ENCODE results near the gene POLR2J3.
"Not testable (repeated sequence)": the region's sequence is repeated elsewhere in the genome, so short reads cannot be mapped to it uniquely, and the experiment has no call there.

POLR2J3 gene

DNA sequence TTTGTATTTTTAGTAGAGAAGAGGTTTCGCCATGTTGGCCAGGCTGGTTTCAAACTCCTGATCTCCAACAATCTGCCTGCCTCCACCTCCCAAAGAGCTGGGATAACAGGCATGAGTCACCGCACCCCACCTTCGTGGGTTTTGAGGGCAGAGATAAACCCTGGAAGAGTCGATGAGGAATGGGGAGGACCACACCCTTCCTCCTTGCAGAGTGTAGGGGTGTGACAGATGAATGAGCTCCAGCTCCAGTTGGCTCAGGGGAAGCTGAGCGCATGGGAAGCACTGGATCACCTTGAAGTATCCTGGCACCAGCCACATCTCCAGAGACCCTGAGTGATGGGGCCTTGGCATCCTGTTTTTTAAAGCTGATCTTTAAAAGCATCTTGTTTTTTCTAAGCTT is 11.1 kb upstream of the POLR2J3 start:
- not testable (repeated sequence) for DNase-seq (ENCODE audit: low read depth in 2 of 2)

DNA sequence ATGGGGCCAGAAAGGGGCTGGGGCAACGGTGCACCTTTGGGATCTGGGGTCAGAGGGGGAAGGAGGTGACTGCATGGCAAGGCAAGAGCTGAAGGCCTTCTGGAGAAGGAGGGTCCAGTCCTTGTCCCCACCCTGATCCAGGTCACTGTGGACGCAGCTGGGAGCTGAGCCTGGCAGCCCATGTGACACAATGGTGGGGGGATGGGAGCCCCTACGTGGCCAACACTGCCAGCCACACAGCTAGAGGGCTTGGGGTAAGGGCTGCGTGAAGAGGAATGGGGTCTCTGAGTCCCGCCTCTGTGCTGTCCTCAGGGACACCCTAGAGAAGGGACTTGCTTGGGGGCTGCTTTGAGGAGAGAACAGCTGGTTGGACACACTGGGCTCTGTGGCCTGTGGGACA is 9.3 kb upstream of the POLR2J3 start:
- DNase-seq (ENCODE audit: low read depth in 2 of 2), result not testable (repeated sequence)

DNA sequence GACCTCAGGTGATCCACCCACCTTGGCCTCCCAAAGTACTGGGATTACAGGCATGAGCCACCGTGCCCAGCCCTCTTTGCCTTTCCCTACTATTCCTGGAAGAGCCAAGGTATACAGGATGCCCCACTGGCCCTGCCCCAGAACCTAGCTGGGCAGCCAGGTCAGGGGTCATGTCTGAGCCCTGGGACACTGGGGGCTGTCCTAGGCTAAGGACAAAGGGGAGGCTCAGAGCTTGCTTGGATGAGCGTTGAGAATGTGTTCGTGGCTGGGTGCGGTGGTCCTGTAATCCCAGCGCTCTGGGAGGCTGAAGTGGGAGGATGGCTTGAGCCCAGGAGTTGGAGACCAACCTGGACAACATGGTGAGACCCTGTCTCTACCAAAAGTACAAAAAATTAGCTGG is 6.1 kb upstream of the POLR2J3 start:
- not testable (repeated sequence) for DNase-seq (ENCODE audit: low read depth in 2 of 2)

DNA sequence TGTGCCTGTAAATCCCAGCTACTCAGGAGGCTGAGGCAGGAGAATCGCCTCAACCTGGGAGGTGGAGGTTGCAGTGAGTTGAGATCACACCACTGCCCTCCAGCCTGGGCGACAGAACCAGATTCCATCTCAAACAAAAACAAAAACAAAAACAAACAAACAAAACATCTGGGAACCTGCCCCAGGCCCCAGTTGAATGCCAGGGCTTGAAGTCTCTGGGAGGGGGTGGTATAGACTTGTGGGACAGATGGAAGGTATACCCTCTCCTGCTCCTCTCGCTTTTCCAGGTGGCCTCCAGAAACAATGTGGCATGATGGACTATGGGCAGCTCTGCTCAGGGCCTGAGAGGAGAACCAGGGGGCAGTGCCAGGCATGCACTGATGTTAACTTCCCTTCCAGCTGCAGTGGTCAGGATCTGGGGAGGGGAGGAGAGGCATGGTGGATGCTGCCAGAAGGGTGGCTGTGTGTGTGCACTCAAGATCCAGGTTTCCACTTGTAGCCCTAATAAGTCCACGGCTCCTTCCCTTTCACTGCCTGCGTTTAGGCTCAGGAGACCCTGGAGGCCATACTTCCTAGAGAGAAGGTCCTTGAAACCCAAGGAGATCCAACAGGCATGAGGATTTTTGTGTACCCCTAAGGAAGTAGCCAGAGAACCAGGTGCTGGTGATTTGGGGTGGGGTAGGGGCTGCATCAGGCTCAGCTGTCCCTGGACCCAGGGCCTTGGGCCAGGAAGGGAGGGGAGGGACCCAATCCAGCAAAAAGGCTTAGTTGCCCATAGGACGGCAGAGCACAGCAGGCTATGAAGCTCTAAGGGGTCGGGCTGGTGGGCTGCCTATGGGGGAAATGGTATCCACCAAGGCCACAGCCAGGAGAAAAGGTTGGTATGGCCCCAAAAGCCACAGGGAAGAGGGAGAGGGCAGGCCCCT is 5.2 kb upstream of the POLR2J3 start:
- not testable (repeated sequence) for DNase-seq (ENCODE audit: low read depth in 2 of 2)

- DNase-seq (ENCODE audit: low read depth in 2 of 2), result not testable (repeated sequence)
Observed at GRCh38 chr7:102576363-102576762, 4.0 kb upstream of the POLR2J3 start.

DNA sequence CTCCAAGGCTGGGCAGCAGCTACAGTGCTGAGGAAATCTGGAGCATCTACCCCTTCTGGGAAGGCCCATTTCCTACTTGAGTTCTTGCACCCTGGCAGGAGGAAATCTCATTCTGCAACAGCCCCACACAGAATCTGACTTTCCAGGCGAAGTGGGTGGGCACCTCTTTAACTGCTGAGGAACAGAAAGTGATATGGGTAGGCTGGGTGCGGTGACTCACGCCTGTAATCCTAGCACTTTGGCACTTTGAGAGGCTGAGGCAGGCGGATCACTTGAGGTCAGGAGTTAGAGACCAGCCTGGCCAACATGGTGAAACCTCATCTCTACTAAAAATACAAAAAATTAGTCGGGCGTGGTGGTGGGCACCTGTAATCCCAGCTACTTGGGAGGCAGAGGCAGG is 2.2 kb upstream of the POLR2J3 start:
- not testable (repeated sequence) for DNase-seq (ENCODE audit: low read depth in 2 of 2)

DNA sequence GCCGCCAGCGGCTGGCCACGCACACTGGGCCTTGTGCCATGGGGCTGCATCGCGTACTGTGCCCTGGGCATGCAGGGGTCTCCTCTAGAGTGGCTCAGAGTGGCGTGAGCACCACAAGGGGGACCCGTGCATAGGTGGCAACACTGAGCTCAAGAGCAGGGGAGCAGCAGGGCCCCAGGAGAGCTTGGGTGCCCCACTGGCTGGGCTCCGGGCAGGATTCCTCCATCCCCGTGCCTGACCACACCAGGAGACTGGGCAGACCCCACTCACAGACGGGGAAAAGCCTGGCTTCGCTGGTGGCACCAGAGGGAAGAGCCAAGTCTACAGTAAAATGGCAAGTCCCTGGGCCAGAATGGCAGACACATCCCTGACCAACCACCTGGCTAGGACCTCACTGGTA is 3.8 kb downstream of the POLR2J3 start:
- DNase-seq (ENCODE audit: low read depth in 2 of 2), result not testable (repeated sequence)

GRCh38 chr7:102550808-102551422 is 21.5 kb downstream of the POLR2J3 start, which contains the start of gene SPDYE2:
TSS of gene SPDYE2 (plus strand) at chr7:102551226. CDS start at chr7:102553256, 2,030 bp downstream.
- not testable (repeated sequence) for DNase-seq (ENCODE audit: low read depth in 2 of 2)

DNA sequence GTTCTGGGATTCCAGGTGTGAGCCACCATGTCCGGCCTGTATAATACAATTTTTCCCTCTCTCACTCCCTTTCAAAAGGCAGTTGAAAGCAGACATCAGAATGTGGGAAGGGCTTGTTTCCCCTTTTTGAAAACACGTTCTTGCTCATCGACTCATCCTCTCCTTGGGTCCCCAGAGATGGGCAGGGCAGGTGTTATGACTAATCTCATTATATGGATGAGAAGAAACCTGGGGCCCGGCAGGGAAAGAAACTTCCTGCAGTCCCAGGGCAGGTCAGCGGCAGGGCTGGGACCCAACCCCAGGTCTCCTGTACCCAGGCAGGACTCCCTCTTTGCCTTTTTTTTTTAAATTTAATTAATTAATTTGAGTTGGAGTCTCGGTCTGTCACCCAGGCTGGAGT is 26.0 kb downstream of the POLR2J3 start:
- DNase-seq (ENCODE audit: low read depth in 2 of 2), result not testable (repeated sequence)

DNA sequence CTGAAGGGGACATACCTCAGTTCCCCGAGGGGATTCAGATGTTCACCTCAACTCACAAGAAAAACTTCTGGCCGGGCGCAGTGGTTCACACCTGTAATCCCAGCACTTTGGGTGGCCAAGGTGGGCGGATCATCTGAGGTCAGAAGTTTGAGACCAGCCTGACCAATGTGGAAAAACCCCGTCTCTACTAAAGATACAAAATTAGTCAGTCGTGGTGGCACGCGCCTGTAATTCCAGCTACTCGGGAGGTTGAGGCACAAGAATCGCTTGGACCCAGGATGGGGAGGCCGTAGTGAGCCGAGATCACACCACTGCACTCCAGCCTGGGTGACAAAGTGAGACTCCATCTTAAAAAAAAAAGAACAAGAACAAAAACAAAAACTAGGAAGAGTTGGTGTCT is 27.1 kb downstream of the POLR2J3 start:
- not testable (repeated sequence) for DNase-seq (ENCODE audit: low read depth in 2 of 2)

DNA sequence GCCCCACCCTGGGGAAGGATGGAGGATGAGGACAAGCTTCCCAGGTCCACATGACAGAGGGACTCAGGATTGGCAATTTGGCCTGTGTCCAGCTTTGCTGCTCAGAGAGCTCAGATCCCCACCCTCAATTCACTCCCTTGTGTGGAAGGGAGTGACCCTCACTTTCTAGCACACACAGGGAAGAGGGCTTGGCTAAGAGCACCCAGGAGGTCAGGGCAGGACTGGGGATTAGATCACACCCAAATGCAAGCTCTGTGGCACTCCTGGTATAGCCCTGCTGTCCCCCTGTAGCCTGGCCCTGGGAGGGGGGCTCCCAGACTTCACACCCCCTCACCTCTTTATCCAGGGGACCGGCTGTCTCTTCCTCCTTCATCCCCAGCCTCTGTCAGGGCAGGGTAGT is 28.0 kb downstream of the POLR2J3 start:
- DNase-seq (ENCODE audit: low read depth in 2 of 2), result not testable (repeated sequence)

DNA sequence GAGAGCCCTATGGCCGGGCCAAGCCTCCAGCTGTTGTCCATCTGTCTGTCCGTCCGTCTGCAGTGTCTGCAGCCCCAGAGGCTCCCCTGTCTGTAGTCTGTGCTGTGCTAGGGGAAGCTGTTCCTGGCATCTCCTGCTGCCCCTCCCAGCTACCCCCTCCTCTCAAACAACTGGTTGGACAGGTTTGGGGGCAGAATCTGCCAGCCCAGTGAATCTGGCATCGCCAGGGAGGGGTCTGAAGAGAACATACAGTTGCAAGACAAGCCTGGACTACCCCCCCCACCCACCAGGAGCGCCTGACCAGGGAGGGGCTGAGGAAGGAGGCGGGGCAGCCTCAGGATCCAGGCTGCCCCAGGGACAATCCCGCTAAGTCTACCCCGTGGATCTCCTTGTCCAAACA is 28.8 kb downstream of the POLR2J3 start, which contains the start of gene UPK3BL2:
Gene UPK3BL2 (minus strand): TSS at position 101 of the 400 bp plus-strand sequence. CDS start 60 bp downstream, at position 41.
- not testable (repeated sequence) for DNase-seq (ENCODE audit: low read depth in 2 of 2)

- not testable (repeated sequence) for DNase-seq (ENCODE audit: low read depth in 2 of 2)
Observed at GRCh38 chr7:102542771-102543170, 29.6 kb downstream of the POLR2J3 start.

DNA sequence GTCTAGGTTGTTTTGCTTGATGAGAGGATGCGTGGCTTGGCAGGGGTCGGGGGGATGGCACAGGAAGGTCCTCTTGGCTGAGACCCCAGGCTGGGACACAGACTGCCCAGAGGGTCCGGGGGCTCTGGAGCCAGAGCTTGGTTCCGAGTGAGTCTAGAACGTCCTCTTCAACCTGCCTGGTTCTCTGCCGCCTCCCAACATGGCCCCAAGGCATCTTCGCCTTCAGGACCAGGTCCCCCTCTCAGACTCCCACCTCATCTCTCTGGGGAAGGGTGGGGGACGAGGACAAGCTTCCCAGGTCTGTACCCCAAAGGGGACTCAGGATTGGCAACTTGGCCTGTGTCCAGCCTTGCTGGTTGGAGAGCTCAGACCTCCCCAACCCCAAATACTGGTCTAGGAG is 30.3 kb downstream of the POLR2J3 start:
- not testable (repeated sequence) for DNase-seq (ENCODE audit: low read depth in 2 of 2)

DNA sequence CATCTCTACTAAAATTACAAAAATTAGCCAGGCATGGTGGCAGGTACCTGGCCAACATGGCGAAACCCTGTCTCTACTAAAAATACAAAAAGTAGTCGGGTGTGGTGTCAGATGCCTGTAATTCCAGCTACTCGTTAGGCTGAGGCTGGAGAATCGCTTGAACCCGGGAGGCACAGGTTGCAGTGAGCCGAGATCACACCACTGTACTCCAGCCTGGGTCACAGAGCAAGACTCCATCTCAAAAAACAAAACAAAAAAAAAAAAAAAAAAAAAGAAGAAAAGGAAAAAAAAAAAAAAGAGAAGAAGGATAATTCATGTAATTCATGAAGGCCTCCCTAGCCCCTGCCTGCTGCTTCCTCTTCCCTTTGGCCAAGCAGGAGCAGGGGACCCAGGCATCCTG is 31.8 kb downstream of the POLR2J3 start:
- DNase-seq (ENCODE audit: low read depth in 2 of 2), result not testable (repeated sequence)

GRCh38 chr7:102535062-102535615 is 37.2 kb downstream of the POLR2J3 start:
- not testable (repeated sequence) for DNase-seq (ENCODE audit: low read depth in 2 of 2)

DNA sequence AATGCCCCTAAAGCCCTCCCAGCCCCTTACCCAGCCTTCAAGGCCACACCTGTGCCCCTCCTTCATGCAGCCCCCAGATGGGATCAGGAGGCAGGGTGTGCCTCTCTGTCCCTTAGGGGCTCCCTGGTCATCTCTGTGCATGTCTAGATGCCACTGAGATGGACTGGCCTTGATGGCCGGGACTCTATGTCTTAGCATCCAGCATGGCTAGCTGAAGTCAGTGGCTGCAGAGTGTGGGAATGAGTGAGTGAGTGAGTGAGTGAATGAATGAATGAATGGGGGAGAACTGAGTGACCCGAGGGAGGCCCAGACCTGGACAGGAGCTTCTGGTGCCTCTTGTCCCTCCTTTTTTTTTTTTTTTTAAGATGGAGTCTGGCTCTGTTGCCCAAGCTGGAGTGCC is 40.3 kb downstream of the POLR2J3 start:
- not testable (repeated sequence) for DNase-seq (ENCODE audit: low read depth in 2 of 2)

DNA sequence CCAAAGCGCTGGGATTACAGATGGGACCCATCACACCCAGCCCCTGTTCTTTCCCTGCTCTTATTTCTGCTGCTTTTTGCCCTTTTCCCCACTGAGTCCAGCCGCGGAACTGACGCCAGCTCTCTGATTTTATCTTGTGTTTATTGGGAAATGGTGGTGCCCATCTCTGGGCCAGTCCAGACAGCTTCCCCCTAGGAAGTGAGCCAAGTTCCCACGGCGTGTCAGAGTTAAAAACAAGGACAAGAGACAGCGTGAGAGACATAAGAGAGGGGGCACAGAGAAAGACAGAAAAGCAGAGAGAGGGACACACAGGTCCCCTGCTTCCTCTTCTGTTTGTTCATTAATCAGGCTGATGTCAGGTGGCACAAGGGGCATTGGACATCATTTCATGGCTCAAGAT is 40.8 kb downstream of the POLR2J3 start:
- DNase-seq (ENCODE audit: low read depth in 2 of 2), result not testable (repeated sequence)

DNA sequence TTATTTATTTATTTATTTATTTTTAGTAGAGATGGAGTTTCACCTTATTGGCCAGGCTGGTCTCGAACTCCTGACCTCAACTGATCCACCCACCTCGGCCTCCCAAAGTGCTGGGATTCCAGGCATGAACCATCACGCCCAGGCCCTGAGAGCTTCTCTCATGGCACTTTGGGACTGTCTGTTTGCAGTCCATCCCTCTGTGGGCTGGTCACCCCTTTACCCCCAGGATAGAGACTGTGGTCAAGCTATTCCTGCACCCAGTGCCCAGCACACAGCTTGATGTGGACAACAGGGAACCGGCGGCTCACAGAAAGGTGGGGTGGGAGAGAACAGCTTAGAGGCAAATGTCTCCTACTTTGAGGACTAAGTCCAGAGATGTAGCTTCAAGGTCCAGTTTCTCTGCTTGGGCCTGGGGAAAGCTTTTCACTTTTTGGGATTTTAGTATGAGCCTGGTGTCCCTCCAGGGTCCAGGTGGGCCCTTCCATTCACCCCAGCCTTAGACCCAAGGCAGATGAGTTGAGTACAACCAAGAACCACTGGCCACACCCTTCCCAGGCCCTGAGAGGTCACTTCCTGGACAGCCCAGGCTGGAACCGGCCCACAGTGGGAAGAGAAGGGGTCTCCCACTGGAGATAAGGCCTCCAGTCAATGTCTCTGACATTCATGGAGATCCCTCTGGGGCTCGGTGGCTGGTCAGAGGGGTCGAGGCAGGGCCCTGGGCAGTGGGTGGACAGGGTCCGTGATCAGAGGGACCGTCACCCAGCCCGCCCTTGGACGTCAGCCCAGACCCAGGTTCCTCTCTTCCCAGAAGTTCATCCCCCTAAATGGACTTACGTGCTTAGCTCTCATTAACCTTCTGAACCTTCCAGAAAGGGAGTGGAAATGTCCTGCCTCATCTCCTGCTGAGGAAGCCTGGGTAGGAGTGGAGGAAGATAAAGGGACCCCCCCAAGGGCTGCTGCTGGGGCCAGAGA is 44.3 kb downstream of the POLR2J3 start:
- not testable (repeated sequence) for DNase-seq (ENCODE audit: low read depth in 2 of 2)

DNA sequence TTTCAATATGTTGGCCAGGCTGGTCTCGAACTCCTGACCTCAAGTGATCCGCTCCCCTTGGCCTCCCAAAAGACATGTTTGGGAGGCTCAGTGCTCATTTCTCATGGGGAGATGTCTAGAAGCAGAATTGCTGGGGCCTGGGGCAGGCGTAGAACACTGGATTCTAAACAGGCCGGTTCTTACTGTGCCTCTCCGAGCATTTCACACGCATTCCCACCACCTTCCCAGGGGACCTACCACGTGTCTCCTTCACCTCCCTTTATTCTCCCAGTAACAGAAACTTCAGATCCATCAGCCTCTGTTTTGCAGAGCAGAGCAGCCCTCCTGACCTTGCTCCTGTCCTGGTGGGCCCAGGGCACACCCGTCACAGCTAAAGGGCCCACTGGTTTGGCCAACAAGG is 45.2 kb downstream of the POLR2J3 start:
- DNase-seq (ENCODE audit: low read depth in 2 of 2), result not testable (repeated sequence)

GRCh38 chr7:102524803-102525202 is 47.6 kb downstream of the POLR2J3 start:
- not testable (repeated sequence) for DNase-seq (ENCODE audit: low read depth in 2 of 2)
